ENCODE data around the gene LPXN. TPM values are rescaled to one million over a fixed set of nuclear protein-coding genes. Genes with fewer than 3 reads are reported as not detected.

LPXN gene
- total and polyA plus RNA-seq, 2 donors (not counting 3 experiments of a cell fraction or from before 2014, with no cell fraction given): 6.2 TPM

- POLR2A ChIA-PET: no interaction called here
- intact Hi-C loops (cut with micrococcal nuclease): no loop called here
- CTCF ChIA-PET: interaction anchor here (0.9 kb wide), 1 partner anchor 14 kb away, joined by 3 read pairs; the partner anchor contains the start of gene ZFP91
Observed at GRCh38 chr11:58592760-58593472, 17.3 kb upstream of the LPXN start.

More at GRCh38 chr11:58592760-58593472, 17.3 kb upstream of the LPXN start:
- DNase-seq (ENCODE audit: low read depth, low spot score) (no peak), FAIRE-seq (no peak)
- Histone ChIP-seq H3K79me2 (ENCODE audit: control insufficient read depth, insufficient read depth, low read length) (peaks cover 88% of the 10 kb centered on the region), H3K9ac (replicated peaks; ENCODE audit: extremely low read depth, insufficient read depth, low read length) (no peak overlapping the region), H4K20me1 (replicated peaks; ENCODE audit: control insufficient read depth, extremely low read depth, insufficient read depth, low read length) (peaks cover 2% of the 10 kb centered on the region), H3K9me3 (replicated peaks; ENCODE audit: control insufficient read depth, insufficient read depth, low read length) (no peaks in the 10 kb centered on the region), H3K4me1 (ENCODE audit: control insufficient read depth, extremely low read depth, insufficient read depth, low read length) (no peaks in the 10 kb centered on the region), H3K27ac (ENCODE audit: insufficient read depth, low read depth, low read length) (no peak overlapping the region), H3K27me3 (ENCODE audit: control insufficient read depth in 2 of 2, insufficient read depth in 2 of 2, low read length in 2 of 2) (no peaks in the 10 kb centered on the region), H3K9me1 (replicated peaks; ENCODE audit: control insufficient read depth, extremely low read depth, insufficient read depth, low read length) (no peaks in the 10 kb centered on the region), H2AFZ (ENCODE audit: low read depth, low read length) (no peak overlapping the region), H3K4me3 (replicated peaks in 1 of 3; ENCODE audit: insufficient read depth in 1 of 3, low read depth in 1 of 3, low read length in 3 of 3) (no peak overlapping the region), H3K4me2 (ENCODE audit: insufficient read depth, low read length) (no peak overlapping the region), H3K36me3 (ENCODE audit: control insufficient read depth in 2 of 2, extremely low read depth in 1 of 2, insufficient read depth in 2 of 2, low read length in 2 of 2) (peaks cover 0 to 4% of the 10 kb centered on the region in 2 experiments)
- BruUV-seq (replicated peaks): no TSS peak
- dilution Hi-C loops (cut with MboI; ENCODE audit: extremely low pct_ligation_motif_present, low sequenced_read_pairs): no loop called here
- TF ChIP-seq EZH2 (IDR thresholded peaks at IDR 0.05; ENCODE audit: borderline replicate concordance, low read depth, low read length, severe bottlenecking) (no peak), JUN (IDR thresholded peaks at IDR 0.05; ENCODE audit: borderline replicate concordance, insufficient read depth, insufficient read length, low read depth) (no peak), CTCF (IDR thresholded peaks at IDR 0.05; ENCODE audit: extremely low read depth in 1 of 2, insufficient read depth in 1 of 2, low read depth in 1 of 2, low read length in 2 of 2) (no peak), MYC (IDR thresholded peaks at IDR 0.05; ENCODE audit: low read depth, low read length) (no peak), POLR2A (IDR thresholded peaks at IDR 0.05; ENCODE audit: low read depth, low read length) (no peak), POLR2AphosphoS5 (IDR thresholded peaks at IDR 0.05; ENCODE audit: insufficient read depth, low read depth, low read length) (no peak), FOS (IDR thresholded peaks at IDR 0.05; ENCODE audit: borderline replicate concordance, insufficient read depth, low read length) (no peak), MAX (IDR thresholded peaks at IDR 0.05; ENCODE audit: insufficient read depth, insufficient read length) (no peak), GATA2 (IDR thresholded peaks at IDR 0.05; ENCODE audit: insufficient read depth, insufficient read length, low read depth, low read length) (no peak)

Data from endothelial cell of umbilical vein (primary cell).